ENCODE data around the gene VWC2. TPM values are rescaled to one million over a fixed set of nuclear protein-coding genes. Genes with fewer than 3 reads are reported as not detected.
A peak's percentile ranks its signal among the peaks of the same experiment; 100 is the strongest.

VWC2 gene
- total and polyA plus RNA-seq, 2 experiments from 2014 or later, result 0.67 to 0.98 TPM

DNA sequence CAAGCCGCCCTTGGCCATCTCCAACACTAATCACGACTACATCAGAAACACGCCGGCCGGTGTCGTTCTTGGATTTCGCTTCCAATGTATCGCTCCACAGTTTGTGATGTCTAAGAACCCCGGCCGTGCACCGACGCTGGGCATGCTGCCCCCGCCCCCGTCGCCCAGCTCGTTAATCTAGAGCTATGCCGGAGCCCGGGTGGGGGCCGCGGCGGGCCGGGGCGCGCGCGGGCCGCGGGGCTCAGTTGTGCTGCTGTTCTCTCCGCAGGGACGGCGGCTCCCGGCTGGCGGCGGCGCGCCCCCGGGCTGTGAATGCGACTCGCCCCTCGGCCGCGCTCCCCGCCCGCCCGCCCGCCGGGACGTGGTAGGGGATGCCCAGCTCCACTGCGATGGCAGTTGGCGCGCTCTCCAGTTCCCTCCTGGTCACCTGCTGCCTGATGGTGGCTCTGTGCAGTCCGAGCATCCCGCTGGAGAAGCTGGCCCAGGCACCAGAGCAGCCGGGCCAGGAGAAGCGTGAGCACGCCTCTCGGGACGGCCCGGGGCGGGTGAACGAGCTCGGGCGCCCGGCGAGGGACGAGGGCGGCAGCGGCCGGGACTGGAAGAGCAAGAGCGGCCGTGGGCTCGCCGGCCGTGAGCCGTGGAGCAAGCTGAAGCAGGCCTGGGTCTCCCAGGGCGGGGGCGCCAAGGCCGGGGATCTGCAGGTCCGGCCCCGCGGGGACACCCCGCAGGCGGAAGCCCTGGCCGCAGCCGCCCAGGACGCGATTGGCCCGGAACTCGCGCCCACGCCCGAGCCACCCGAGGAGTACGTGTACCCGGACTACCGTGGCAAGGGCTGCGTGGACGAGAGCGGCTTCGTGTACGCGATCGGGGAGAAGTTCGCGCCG lies 1.9 kb downstream of the VWC2 start:
- peak overlapping the region; percentile 80 for H3K4me3 ChIP-seq
- no peak overlapping the region for H3K27ac ChIP-seq
- H3K4me1 ChIP-seq (ENCODE audit: low read depth), result peaks cover 17% of the 10 kb centered on the region
- no peaks in the 10 kb centered on the region for H3K9me3 ChIP-seq (ENCODE audit: low read depth)
- TF ChIP-seq, protein P1, sequence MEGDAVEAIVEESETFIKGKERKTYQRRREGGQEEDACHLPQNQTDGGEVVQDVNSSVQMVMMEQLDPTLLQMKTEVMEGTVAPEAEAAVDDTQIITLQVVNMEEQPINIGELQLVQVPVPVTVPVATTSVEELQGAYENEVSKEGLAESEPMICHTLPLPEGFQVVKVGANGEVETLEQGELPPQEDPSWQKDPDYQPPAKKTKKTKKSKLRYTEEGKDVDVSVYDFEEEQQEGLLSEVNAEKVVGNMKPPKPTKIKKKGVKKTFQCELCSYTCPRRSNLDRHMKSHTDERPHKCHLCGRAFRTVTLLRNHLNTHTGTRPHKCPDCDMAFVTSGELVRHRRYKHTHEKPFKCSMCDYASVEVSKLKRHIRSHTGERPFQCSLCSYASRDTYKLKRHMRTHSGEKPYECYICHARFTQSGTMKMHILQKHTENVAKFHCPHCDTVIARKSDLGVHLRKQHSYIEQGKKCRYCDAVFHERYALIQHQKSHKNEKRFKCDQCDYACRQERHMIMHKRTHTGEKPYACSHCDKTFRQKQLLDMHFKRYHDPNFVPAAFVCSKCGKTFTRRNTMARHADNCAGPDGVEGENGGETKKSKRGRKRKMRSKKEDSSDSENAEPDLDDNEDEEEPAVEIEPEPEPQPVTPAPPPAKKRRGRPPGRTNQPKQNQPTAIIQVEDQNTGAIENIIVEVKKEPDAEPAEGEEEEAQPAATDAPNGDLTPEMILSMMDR (IDR thresholded peaks at IDR 0.05; ENCODE audit: low read depth, low read length), result no peak
- H3K36me3 ChIP-seq, result no peaks in the 10 kb centered on the region
- DNase-seq (ENCODE audit: low read depth in 1 of 2, low spot score in 1 of 2), result peak; percentile 2 to 60
- H3K27me3 ChIP-seq, result peaks cover 60% of the 10 kb centered on the region

DNA sequence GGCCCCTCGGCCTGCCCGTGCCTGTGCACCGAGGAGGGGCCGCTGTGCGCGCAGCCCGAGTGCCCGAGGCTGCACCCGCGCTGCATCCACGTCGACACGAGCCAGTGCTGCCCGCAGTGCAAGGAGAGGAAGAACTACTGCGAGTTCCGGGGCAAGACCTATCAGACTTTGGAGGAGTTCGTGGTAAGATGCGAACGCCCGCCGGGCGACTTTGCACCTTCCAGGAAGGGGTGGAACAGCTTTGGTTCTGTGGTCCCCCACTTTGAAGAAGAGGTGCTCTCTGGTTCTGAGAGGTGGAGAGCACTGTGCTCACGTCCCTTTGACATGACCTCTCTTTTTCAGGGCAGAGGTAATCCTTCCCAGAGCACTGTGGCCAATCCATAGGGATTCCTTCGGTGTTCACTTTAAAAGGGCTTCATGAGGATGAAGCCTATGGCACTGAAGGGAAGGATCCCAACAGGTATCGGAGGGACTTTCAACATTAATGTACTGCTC lies 2.6 kb downstream of the VWC2 start:
- no peaks in the 10 kb centered on the region for H3K36me3 ChIP-seq
- peaks cover 55% of the 10 kb centered on the region for H3K27me3 ChIP-seq
- no peaks in the 10 kb centered on the region for H3K9me3 ChIP-seq (ENCODE audit: low read depth)
- no peak overlapping the region for H3K27ac ChIP-seq
- peaks cover 17% of the 10 kb centered on the region for H3K4me1 ChIP-seq (ENCODE audit: low read depth)
- TF ChIP-seq, protein P1 (IDR thresholded peaks at IDR 0.05; ENCODE audit: low read depth, low read length), result no peak
- DNase-seq (ENCODE audit: low read depth in 1 of 2, low spot score in 1 of 2), result peak in 1 of 2 donors; percentile 11
- peak overlapping the region; percentile 80 for H3K4me3 ChIP-seq

DNA sequence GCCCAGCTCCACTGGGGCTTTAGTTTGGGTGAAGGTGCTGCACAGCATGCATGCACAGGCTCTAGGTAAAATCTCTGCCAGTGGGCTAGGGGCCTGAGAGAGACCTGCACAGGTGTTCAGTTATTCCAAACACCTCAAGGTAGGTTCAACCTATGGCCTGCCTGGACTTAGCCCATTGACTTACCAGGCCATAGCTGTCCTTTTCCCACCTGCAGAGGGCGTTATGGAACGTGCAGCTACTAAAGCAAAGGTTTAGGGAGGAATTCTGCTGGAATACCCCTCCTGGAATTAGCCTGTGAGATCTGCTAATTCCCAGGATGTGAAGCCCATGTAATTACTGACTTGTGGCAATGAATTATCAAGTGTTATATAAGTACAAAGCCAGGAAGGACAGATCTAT lies 3.6 kb downstream of the VWC2 start:
- no peaks in the 10 kb centered on the region for H3K36me3 ChIP-seq
- H3K4me1 ChIP-seq (ENCODE audit: low read depth), result peaks cover 17% of the 10 kb centered on the region
- no peak overlapping the region for H3K4me3 ChIP-seq
- DNase-seq (ENCODE audit: low read depth in 1 of 2, low spot score in 1 of 2), result peak in 1 of 2 donors; percentile 66
- H3K27ac ChIP-seq, result peak overlapping the region; percentile 10
- peaks cover 45% of the 10 kb centered on the region for H3K27me3 ChIP-seq
- H3K9me3 ChIP-seq (ENCODE audit: low read depth), result no peaks in the 10 kb centered on the region
- TF ChIP-seq, protein P1 (IDR thresholded peaks at IDR 0.05; ENCODE audit: low read depth, low read length), result no peak

DNA sequence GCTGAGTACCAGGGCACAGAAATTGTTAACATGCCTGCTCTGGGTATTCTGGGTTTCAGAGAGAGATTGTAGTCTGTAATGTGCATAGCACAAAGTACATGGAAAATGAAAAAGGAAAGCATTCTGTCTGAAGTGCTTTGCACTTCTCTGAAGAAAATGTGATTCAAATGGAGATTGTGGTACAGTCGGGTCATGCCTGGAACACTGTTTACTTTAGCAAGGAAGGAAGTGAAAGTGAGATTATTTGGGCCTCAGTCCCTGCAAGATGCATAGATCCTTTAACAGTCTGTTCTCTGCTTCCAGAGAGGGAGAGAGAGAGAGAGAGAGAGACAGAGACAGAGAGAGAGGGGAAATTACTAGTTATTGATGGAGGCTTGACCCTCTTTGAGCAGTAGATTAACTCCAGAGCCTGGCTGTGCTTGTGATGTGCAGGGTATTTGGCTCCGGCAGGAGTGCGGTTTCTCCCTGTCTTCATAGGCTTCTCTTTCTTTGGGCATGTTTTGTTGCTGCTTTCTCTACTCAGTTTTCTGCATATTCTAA lies 5.4 kb downstream of the VWC2 start:
- Histone ChIP-seq H3K27me3 (peaks cover 27% of the 10 kb centered on the region), H3K36me3 (no peaks in the 10 kb centered on the region), H3K4me1 (ENCODE audit: low read depth) (peaks cover 17% of the 10 kb centered on the region), H3K4me3 (no peak overlapping the region), H3K9me3 (ENCODE audit: low read depth) (no peaks in the 10 kb centered on the region), H3K27ac (no peak overlapping the region)
- TF ChIP-seq, protein P1 (IDR thresholded peaks at IDR 0.05; ENCODE audit: low read depth, low read length), result no peak
- no peak for DNase-seq (ENCODE audit: low read depth in 1 of 2, low spot score in 1 of 2)

GRCh38 chr7:49780953-49781352 lies 7.5 kb downstream of the VWC2 start:
- Histone ChIP-seq H3K36me3 (no peaks in the 10 kb centered on the region), H3K9me3 (ENCODE audit: low read depth) (no peaks in the 10 kb centered on the region), H3K4me3 (no peak overlapping the region), H3K27ac (no peak overlapping the region), H3K27me3 (peaks cover 6% of the 10 kb centered on the region), H3K4me1 (ENCODE audit: low read depth) (peaks cover 15% of the 10 kb centered on the region)
- TF ChIP-seq, protein P1 (IDR thresholded peaks at IDR 0.05; ENCODE audit: low read depth, low read length), result no peak
- no peak for DNase-seq (ENCODE audit: low read depth in 1 of 2, low spot score in 1 of 2)

All from cardiac muscle cell (in vitro differentiated cells and primary cell).